HCT116 (cell line): ENCODE data around the gene KLK15. TPM values are rescaled to one million over a fixed set of nuclear protein-coding genes. Genes with fewer than 3 reads are reported as not detected.

ENCODE experiments used
- ATAC-seq: fragments of 200-7000 bp; cut with Tn5 transposase; 2 replicates; pipeline ENCODE4 v1.9.1; 2020; ENCODE audit warnings: mild to moderate bottlenecking, moderate library complexity
- BruUV-seq: library from RNA; stranded (reverse); fragments of 400-500 nt; replicated peaks from 2 replicates; lab custom pipeline; 2021; lab: Mats Ljungman, UMichigan
- CTCF ChIA-PET: fragments of 300-600 bp; sonication (Branson Sonifier 250); formaldehyde crosslinking; loops from one replicate; lab custom pipeline; 2021; ENCODE audit warnings: antibody characterized with exemption; lab: Charles Lee
- POLR2A ChIA-PET: fragments of 300-600, 350-600 bp; sonication (Branson Sonifier 250); formaldehyde crosslinking; loops from one replicate; lab custom pipeline; 2021; ENCODE audit warnings: antibody characterized with exemption; lab: Charles Lee
- RAD21 ChIA-PET, 2 experiments: fragments of 300-600 bp; sonication (Branson Sonifier 250); formaldehyde crosslinking; loops; one replicate each; lab custom pipeline; 2023; ENCODE audit warnings: low total read pairs in 2 of 2; ENCODE audit not compliant: uncharacterized antibody in 2 of 2, unreplicated experiment in 2 of 2, low non-redundant PET in 1 of 2; lab: Charles Lee
- DNase-seq: peaks from one replicate; pipeline ENCODE4 v3.0.0-alpha.2; 2010; ENCODE audit warnings: low read depth, low spot score
- H2AFZ ChIP-seq: fragments of 200-600 bp; shearing (Covaris generic), sonication (generic); 2 replicates; pipeline ENCODE4 v1.6.1; 2017; ENCODE audit warnings: low read depth, mixed run types, mixed read lengths, antibody characterized with exemption, low read length; ENCODE audit not compliant: poor library complexity, severe bottlenecking
- H3K27ac ChIP-seq: 2 replicates; pipeline ENCODE4 v1.5.1; 2012; ENCODE audit warnings: low read depth, low read length
- H3K27me3 ChIP-seq: fragments of 200-600 bp; sonication (generic); 2 replicates; pipeline ENCODE4 v1.6.1; 2016; ENCODE audit warnings: mixed run types, low read length, mixed read lengths; ENCODE audit not compliant: insufficient read depth
- H3K36me3 ChIP-seq, 2 experiments: fragments of 200-500 bp in 1 of 2; fragments of 200-600 bp in 1 of 2; sonication (Bioruptor generic) in 1 of 2; sonication (generic) in 1 of 2; 2 replicates each; pipeline versions ENCODE4 v1.5.1 to v1.6.1; 2014 to 2016; ENCODE audit warnings: low read length in 2 of 2, inconsistent platforms in 1 of 2, mixed read lengths in 1 of 2, mixed run types in 1 of 2; ENCODE audit not compliant: insufficient read depth in 2 of 2, control insufficient read depth in 1 of 2
- H3K4me1 ChIP-seq, 2 experiments: fragments of 200-600 bp in 1 of 2; sonication (generic) in 1 of 2; 2 replicates each; pipeline versions ENCODE4 v1.5.1 to v1.6.1; 2012 to 2017; ENCODE audit warnings: low read length in 2 of 2, inconsistent platforms in 1 of 2, mild to moderate bottlenecking in 1 of 2, mixed read lengths in 1 of 2, mixed run types in 1 of 2, moderate library complexity in 1 of 2; ENCODE audit not compliant: insufficient read depth in 2 of 2, control insufficient read depth in 1 of 2
- H3K4me2 ChIP-seq: fragments of 200-600 bp; sonication (generic); 2 replicates; pipeline ENCODE4 v1.6.1; 2017; ENCODE audit warnings: mixed run types, low read length, mixed read lengths
- H3K4me3 ChIP-seq, 2 experiments: fragments of 200-600 bp in 1 of 2; sonication (generic) in 1 of 2; replicated peaks in 1 of 2; 2 replicates each; pipeline ENCODE4 v1.5.1; 2011 to 2016; ENCODE audit warnings: low read length in 2 of 2, control low read depth in 1 of 2, low read depth in 1 of 2, mild to moderate bottlenecking in 1 of 2, mixed read lengths in 1 of 2, mixed run types in 1 of 2
- H3K79me2 ChIP-seq: fragments of 200-600 bp; sonication (generic); 2 replicates; pipeline ENCODE4 v1.6.1; 2017; ENCODE audit warnings: mild to moderate bottlenecking, mixed run types, low read length, moderate library complexity, mixed read lengths; ENCODE audit not compliant: insufficient read depth
- H3K9ac ChIP-seq: fragments of 200-600 bp; sonication (generic); 2 replicates; pipeline ENCODE4 v1.6.1; 2016; ENCODE audit warnings: low read length, mixed read lengths
- H3K9me2 ChIP-seq: fragments of 200-600 bp; sonication (generic), shearing (Covaris generic); 2 replicates; pipeline ENCODE4 v1.6.1; 2017; ENCODE audit warnings: mixed run types, mild to moderate bottlenecking, moderate library complexity; ENCODE audit not compliant: insufficient read depth
- H3K9me3 ChIP-seq, 2 experiments: fragments of 200-500 bp in 1 of 2; fragments of 200-600 bp in 1 of 2; sonication (Bioruptor generic) in 1 of 2; sonication (generic) in 1 of 2; 2 replicates each; pipeline ENCODE4 v1.6.1; 2014 to 2017; ENCODE audit warnings: low read length in 2 of 2, mixed read lengths in 2 of 2, inconsistent platforms in 1 of 2, low read depth in 1 of 2, mild to moderate bottlenecking in 1 of 2, mixed run types in 1 of 2, moderate library complexity in 1 of 2; ENCODE audit not compliant: control insufficient read depth in 1 of 2, insufficient read depth in 1 of 2
- H4K20me1 ChIP-seq: fragments of 200-600 bp; sonication (generic), shearing (Covaris generic); 2 replicates; pipeline ENCODE4 v1.6.1; 2017; ENCODE audit warnings: mixed run types, mild to moderate bottlenecking, moderate library complexity; ENCODE audit not compliant: insufficient read depth
- CBX3 ChIP-seq: IDR thresholded peaks from 2 replicates; pipeline ENCODE4 v1.6.1; 2012; ENCODE audit warnings: low read depth
- CEBPB ChIP-seq: IDR thresholded peaks from 2 replicates; pipeline ENCODE4 v1.6.1; 2012; ENCODE audit warnings: low read depth
- JUND ChIP-seq: IDR thresholded peaks from 2 replicates; pipeline ENCODE4 v1.6.1; 2012
- RAD21 ChIP-seq: IDR thresholded peaks from 2 replicates; pipeline ENCODE4 v1.6.1; 2012; ENCODE audit warnings: low read depth, mild to moderate bottlenecking
- TCF7L2 ChIP-seq: IDR thresholded peaks from 2 replicates; pipeline ENCODE4 v1.7.0; 2011; ENCODE audit warnings: borderline replicate concordance, inconsistent platforms; ENCODE audit not compliant: insufficient read depth, insufficient read length; ENCODE audit errors: extremely low read depth
- YY1 ChIP-seq: IDR thresholded peaks from 2 replicates; pipeline ENCODE4 v1.6.1; 2011; ENCODE audit warnings: low read length, low read depth, moderate library complexity, mild to moderate bottlenecking; ENCODE audit not compliant: insufficient replicate concordance; ENCODE audit errors: extremely low read depth
- intact Hi-C: fragments of 100-400 bp; cut with micrococcal nuclease; formaldehyde crosslinking; loops from 2 replicates; pipeline ENCODE4 v1.10.0; 2022
- total RNA-seq: library from RNA; stranded (reverse); gene quantifications from one replicate; pipeline ENCODE4 v1.2.1, GENCODE V29; 2021; ENCODE audit not compliant: unreplicated experiment
- TF ChIP-seq, protein P1 (sequence below): IDR thresholded peaks from 2 replicates; pipeline ENCODE4 v1.6.1; 2012

KLK15 gene
- total RNA-seq, 1 experiment from 2014 or later = not detected

- Histone ChIP-seq H3K4me2 (no peak overlapping the region), H3K9me3 (no peaks in the 10 kb centered on the region), H3K4me3 (no peak overlapping the region), H4K20me1 (no peaks in the 10 kb centered on the region), H3K27me3 (peaks cover 77% of the 10 kb centered on the region), H3K9ac (no peak overlapping the region), H3K4me1 (no peaks in the 10 kb centered on the region), H2AFZ (no peak overlapping the region), H3K9me2 (no peaks in the 10 kb centered on the region), H3K36me3 (no peaks in the 10 kb centered on the region), H3K27ac (no peak overlapping the region), H3K79me2 (no peaks in the 10 kb centered on the region)
- ATAC-seq (no peak), DNase-seq (no peak)
- no TSS peak for BruUV-seq
- RAD21 ChIA-PET = no interaction called here
- TF ChIP-seq, protein P1, sequence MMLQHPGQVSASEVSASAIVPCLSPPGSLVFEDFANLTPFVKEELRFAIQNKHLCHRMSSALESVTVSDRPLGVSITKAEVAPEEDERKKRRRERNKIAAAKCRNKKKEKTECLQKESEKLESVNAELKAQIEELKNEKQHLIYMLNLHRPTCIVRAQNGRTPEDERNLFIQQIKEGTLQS = no peak
- no peak for TF ChIP-seq CEBPB
- TF ChIP-seq RAD21 = no peak
- no peak for TF ChIP-seq CBX3
- POLR2A ChIA-PET = no interaction called here
- intact Hi-C loops = no loop called here
- CTCF ChIA-PET = no interaction called here
Observed at GRCh38 chr19:50870417-50871089, 37.2 kb upstream of the KLK15 start.

DNA sequence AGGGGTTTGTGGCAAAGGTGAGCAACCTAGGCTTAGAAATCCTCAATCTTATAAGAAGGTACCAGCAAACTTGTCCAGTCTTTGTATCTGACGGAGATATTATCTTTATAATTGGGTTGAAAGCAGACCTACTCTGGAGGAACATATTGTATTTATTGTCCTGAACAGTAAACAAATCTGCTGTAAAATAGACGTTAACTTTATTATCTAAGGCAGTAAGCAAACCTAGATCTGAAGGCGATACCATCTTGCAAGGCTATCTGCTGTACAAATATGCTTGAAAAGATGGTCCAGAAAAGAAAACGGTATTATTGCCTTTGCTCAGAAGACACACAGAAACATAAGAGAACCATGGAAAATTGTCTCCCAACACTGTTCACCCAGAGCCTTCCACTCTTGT is 36.1 kb upstream of the KLK15 start:
- Histone ChIP-seq H3K79me2 (no peaks in the 10 kb centered on the region), H3K4me1 (no peaks in the 10 kb centered on the region), H3K9me2 (no peaks in the 10 kb centered on the region), H4K20me1 (no peaks in the 10 kb centered on the region), H3K9me3 (no peaks in the 10 kb centered on the region), H2AFZ (no peak overlapping the region), H3K27ac (no peak overlapping the region), H3K9ac (no peak overlapping the region), H3K27me3 (peaks cover 74% of the 10 kb centered on the region), H3K36me3 (no peaks in the 10 kb centered on the region), H3K4me2 (no peak overlapping the region), H3K4me3 (no peak overlapping the region)
- ChIA-PET CTCF (no interaction called here), RAD21 (no interaction called here), POLR2A (no interaction called here)
- ATAC-seq (no peak), DNase-seq (no peak)
- intact Hi-C loops = no loop called here
- TF ChIP-seq YY1 = no peak
- TF ChIP-seq JUND = no peak
- no peak for TF ChIP-seq TCF7L2
- no TSS peak for BruUV-seq
